Measurements from ENCODE around the gene ADAMTS20.

Gene ADAMTS20

GRCh38 chr12:43317156-43317555, 234.8 kb downstream of the ADAMTS20 start:
- no peak for DNase-seq (ENCODE audit: low read depth, low spot score)

- DNase-seq (ENCODE audit: low read depth, low spot score), result peak; percentile 18
These were observed 235.5 kb downstream of the ADAMTS20 start for GRCh38 chr12:43316520-43316919.

- peak; percentile 86 for DNase-seq (ENCODE audit: low read depth, low spot score)
These were observed 236.0 kb downstream of the ADAMTS20 start for GRCh38 chr12:43315961-43316360.

- DNase-seq (ENCODE audit: low read depth, low spot score), result no peak
These were observed 239.0 kb downstream of the ADAMTS20 start for GRCh38 chr12:43312991-43313505.

GRCh38 chr12:43310596-43310995, 241.4 kb downstream of the ADAMTS20 start:
- no peak for DNase-seq (ENCODE audit: low read depth, low spot score)

- no peak for DNase-seq (ENCODE audit: low read depth, low spot score)
These were observed 242.0 kb downstream of the ADAMTS20 start for GRCh38 chr12:43309959-43310358.

GRCh38 chr12:43308776-43309175, 243.2 kb downstream of the ADAMTS20 start:
- DNase-seq (ENCODE audit: low read depth, low spot score), result no peak

GRCh38 chr12:43307126-43307525, 244.9 kb downstream of the ADAMTS20 start:
- DNase-seq (ENCODE audit: low read depth, low spot score), result no peak

GRCh38 chr12:43306066-43306465, 245.9 kb downstream of the ADAMTS20 start:
- peak; percentile 27 for DNase-seq (ENCODE audit: low read depth, low spot score)

GRCh38 chr12:43305065-43305464, 246.9 kb downstream of the ADAMTS20 start:
- no peak for DNase-seq (ENCODE audit: low read depth, low spot score)
